CD4-positive, alpha-beta T cell (primary cell): ENCODE results near the gene CHRFAM7A. TPM values are rescaled to one million over a fixed set of nuclear protein-coding genes. Genes with fewer than 3 reads are reported as not detected.
"Not testable (repeated sequence)": the region's sequence is repeated elsewhere in the genome, so short reads cannot be mapped to it uniquely, and the experiment has no call there.

Experiments
- ATAC-seq: fragments of 200-7000 bp; cut with Tn5 transposase; one replicate; pipeline ENCODE4 v1.10.0; 2022; ENCODE audit warnings: mild to moderate bottlenecking; ENCODE audit not compliant: poor library complexity
- CTCF ChIA-PET: fragments of 350-600 bp; sonication (Branson Sonifier 250); formaldehyde crosslinking; loops from one replicate; lab custom pipeline; 2021; ENCODE audit warnings: antibody characterized with exemption, inconsistent platforms; lab: Charles Lee
- POLR2A ChIA-PET: fragments of 350-600 bp; sonication (Branson Sonifier 250); formaldehyde crosslinking; loops from one replicate; lab custom pipeline; 2021; ENCODE audit warnings: antibody characterized with exemption, inconsistent platforms; lab: Charles Lee
- DNase-seq, 14 experiments: peaks; one replicate each; pipeline ENCODE4 v3.0.0-alpha.2; 2013 to 2020; ENCODE audit warnings: mixed read lengths in 2 of 14
- H3K27ac ChIP-seq, 2 donors: one replicate each; pipeline versions ENCODE4 v1.5.1 to v1.7.0; 2013; ENCODE audit warnings: low read length in 2 of 2, low read depth in 1 of 2, mild to moderate bottlenecking in 1 of 2
- H3K27me3 ChIP-seq, 2 experiments: 1 replicate in 1 of 2; 2 replicates in 1 of 2; pipeline versions ENCODE4 v1.6.1 to v1.7.0; 2013; ENCODE audit warnings: low read length in 2 of 2, control low read depth in 1 of 2, mild to moderate bottlenecking in 1 of 2, moderate library complexity in 1 of 2; ENCODE audit not compliant: insufficient read depth in 2 of 2, control insufficient read depth in 1 of 2
- H3K36me3 ChIP-seq: one replicate; pipeline ENCODE4 v1.6.1; 2013; ENCODE audit warnings: low read length, control low read depth; ENCODE audit not compliant: insufficient read depth
- H3K4me1 ChIP-seq: one replicate; pipeline ENCODE4 v1.6.1; 2013; ENCODE audit warnings: low read length, control low read depth; ENCODE audit not compliant: insufficient read depth
- H3K4me3 ChIP-seq: one replicate; pipeline ENCODE4 v1.5.1; 2013; ENCODE audit warnings: mild to moderate bottlenecking, low read length, moderate library complexity
- H3K9me3 ChIP-seq, 2 experiments: 1 replicate in 1 of 2; 2 replicates in 1 of 2; pipeline versions ENCODE4 v1.6.1 to v1.7.0; 2013; ENCODE audit warnings: low read length in 2 of 2, mild to moderate bottlenecking in 2 of 2, control low read depth in 1 of 2, moderate library complexity in 1 of 2; ENCODE audit not compliant: control insufficient read depth in 1 of 2, insufficient read depth in 1 of 2
- H3K27ac Mint-ChIP-seq: one replicate; pipeline ENCODE4 v1.8.0; 2020; ENCODE audit warnings: mixed read lengths
- H3K27me3 Mint-ChIP-seq: one replicate; pipeline ENCODE4 v1.8.0; 2021; ENCODE audit warnings: mixed read lengths
- H3K36me3 Mint-ChIP-seq: one replicate; pipeline ENCODE4 v1.8.0; 2021; ENCODE audit warnings: low read depth, mixed read lengths
- H3K4me1 Mint-ChIP-seq: one replicate; pipeline ENCODE4 v1.8.0; 2021; ENCODE audit warnings: low read depth, mixed read lengths
- H3K4me3 Mint-ChIP-seq: one replicate; pipeline ENCODE4 v1.8.0; 2020; ENCODE audit warnings: mild to moderate bottlenecking, mixed read lengths
- H3K9me3 Mint-ChIP-seq: one replicate; pipeline ENCODE4 v1.8.0; 2020; ENCODE audit warnings: mixed read lengths
- intact Hi-C, 2 experiments: fragments of 100-400 bp; cut with DNase I in 1 of 2; cut with micrococcal nuclease in 1 of 2; formaldehyde crosslinking; loops; one replicate each; pipeline versions ENCODE4 v1.15.1 to v1.9.0; 2023 to 2025; cut with DNase I, micrococcal nuclease
- total RNA-seq, 174 experiments: library from RNA in 2 of 174; stranded (reverse) in 2 of 174; gene quantifications; one replicate each; pipeline ENCODE4 v1.2.3 and lab custom pipeline; 2021 to 2026

The CHRFAM7A gene
- total RNA-seq, 2 experiments from 2014 or later, result 0.50 TPM; not detected in 1

DNA sequence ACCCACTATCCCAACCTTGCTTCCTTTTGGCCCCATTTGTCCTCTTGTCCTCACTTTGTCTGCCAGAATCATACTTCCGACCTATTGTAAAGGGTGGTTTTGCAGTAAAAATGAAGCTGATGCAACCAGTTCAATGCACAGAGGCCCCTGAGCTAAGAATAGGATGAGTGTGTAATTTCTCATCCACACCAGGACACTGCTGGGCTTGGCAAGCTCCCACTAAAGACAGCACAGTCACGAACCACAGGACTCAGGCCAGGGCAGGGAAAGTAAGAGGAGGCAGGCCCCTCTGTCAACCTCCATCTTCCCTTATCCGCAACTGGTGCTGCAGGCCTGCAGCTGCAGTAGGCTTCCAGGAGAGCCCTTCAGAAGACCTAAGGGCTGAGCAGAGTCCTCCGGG lies 56.8 kb downstream of the CHRFAM7A start:
- H3K9me3 ChIP-seq, H3K27ac ChIP-seq, H3K27ac Mint-ChIP-seq, H3K27me3 ChIP-seq, H3K9me3 Mint-ChIP-seq, H3K4me1 Mint-ChIP-seq, CTCF ChIA-PET, intact Hi-C loops, H3K4me3 Mint-ChIP-seq, H3K36me3 Mint-ChIP-seq, H3K4me1 ChIP-seq, POLR2A ChIA-PET, H3K4me3 ChIP-seq, ATAC-seq, H3K36me3 ChIP-seq, H3K27me3 Mint-ChIP-seq, DNase-seq: not testable (repeated sequence)

DNA sequence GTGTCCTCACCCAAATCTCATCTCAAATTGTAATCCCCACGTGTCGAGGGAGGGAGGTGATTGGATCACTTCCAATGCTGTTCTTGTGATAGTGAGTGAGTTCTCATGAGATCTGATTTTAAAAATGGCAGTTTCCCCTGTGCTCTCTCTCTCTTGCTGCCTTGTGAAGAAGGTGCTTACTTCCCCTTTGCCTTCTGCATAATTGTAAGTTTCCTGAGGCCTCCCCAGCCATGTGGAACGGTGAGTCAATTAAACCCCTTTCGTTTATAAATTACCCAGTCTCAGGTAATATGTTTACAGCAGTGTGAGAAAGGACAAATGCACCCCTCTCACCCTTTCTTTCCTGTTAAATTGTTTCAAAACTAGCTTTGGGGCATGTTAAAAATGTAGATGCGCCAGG lies 59.2 kb downstream of the CHRFAM7A start:
- H3K36me3 Mint-ChIP-seq, H3K27me3 ChIP-seq, H3K4me3 Mint-ChIP-seq, H3K9me3 ChIP-seq, intact Hi-C loops, DNase-seq, H3K9me3 Mint-ChIP-seq, H3K27ac ChIP-seq, CTCF ChIA-PET, H3K4me1 Mint-ChIP-seq, H3K4me3 ChIP-seq, ATAC-seq, H3K36me3 ChIP-seq, POLR2A ChIA-PET, H3K4me1 ChIP-seq, H3K27ac Mint-ChIP-seq, H3K27me3 Mint-ChIP-seq: not testable (repeated sequence)

DNA sequence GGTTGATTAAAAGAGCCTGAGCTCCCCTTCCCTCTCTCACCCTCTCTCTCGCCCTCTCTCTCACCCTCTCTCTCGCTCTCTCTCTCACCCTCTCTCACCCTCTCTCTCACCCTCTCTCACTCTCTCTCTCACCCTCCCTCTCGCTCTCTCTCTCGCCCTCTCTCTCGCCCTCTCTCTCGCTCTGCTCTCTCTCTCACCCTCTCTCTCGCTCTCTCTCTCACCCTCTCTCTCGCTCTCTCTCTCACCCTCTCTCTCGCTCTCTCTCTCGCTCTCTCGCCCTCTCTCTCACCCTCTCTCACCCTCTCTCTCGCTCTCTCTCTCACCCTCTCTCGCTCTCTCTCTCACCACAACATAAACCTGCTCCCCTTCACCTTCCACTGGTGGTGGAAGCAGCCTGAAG lies 67.2 kb downstream of the CHRFAM7A start:
- H3K36me3 ChIP-seq, H3K36me3 Mint-ChIP-seq, H3K27me3 Mint-ChIP-seq, CTCF ChIA-PET, POLR2A ChIA-PET, H3K27ac Mint-ChIP-seq, H3K4me1 Mint-ChIP-seq, H3K4me1 ChIP-seq, H3K9me3 ChIP-seq, H3K9me3 Mint-ChIP-seq, intact Hi-C loops, H3K27me3 ChIP-seq, ATAC-seq, H3K27ac ChIP-seq, H3K4me3 Mint-ChIP-seq, H3K4me3 ChIP-seq: not testable (repeated sequence)
- peak in 1 of 14 experiments; percentile 0 for DNase-seq

DNA sequence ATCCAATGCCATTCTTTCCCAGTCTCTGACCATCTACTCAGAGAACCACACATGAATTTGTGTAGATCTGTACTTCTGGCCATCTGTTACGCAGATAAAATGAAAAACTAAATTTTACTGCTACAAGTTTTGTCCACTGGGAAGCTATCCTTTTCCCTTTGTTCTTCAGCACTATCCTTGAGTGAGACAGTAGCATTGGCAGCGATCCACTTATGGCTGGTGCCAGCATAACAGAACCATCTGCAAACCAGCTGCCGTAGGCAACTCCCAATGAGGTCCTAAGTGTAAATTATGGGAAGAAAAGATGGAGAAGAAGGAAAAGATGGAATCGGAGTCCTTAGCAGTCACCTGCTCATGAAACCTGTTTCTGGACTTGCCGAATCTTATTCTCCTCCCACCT lies 72.3 kb downstream of the CHRFAM7A start:
- CTCF ChIA-PET, H3K9me3 Mint-ChIP-seq, H3K9me3 ChIP-seq, intact Hi-C loops, H3K36me3 ChIP-seq, H3K4me3 Mint-ChIP-seq, H3K4me1 Mint-ChIP-seq, H3K4me1 ChIP-seq, H3K27ac Mint-ChIP-seq, H3K36me3 Mint-ChIP-seq, ATAC-seq, DNase-seq, H3K27me3 ChIP-seq, H3K27ac ChIP-seq, H3K27me3 Mint-ChIP-seq, H3K4me3 ChIP-seq, POLR2A ChIA-PET: not testable (repeated sequence)

DNA sequence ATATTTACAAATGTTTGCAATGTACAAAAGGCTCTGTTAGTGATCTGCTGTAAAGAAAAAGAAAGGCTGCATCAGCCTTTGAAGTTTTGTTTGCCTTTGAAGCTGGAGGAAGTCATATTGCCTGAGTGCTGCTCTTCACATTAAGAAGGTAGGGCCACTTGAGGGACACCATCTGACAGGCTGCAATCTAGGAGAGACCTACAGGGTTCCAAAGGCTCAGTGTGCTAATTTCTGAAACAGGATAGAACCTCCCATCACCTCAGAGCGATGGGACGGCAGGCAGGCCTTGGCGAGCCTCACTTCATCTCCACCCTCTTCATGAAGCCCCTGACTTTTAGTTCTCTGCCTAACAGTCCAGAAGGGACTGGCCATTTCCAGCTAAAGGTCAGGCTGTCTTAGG lies 77.6 kb downstream of the CHRFAM7A start:
- ATAC-seq, DNase-seq, H3K27me3 Mint-ChIP-seq, intact Hi-C loops, H3K36me3 Mint-ChIP-seq, H3K27ac Mint-ChIP-seq, H3K9me3 Mint-ChIP-seq, H3K36me3 ChIP-seq, H3K27me3 ChIP-seq, CTCF ChIA-PET, H3K27ac ChIP-seq, H3K9me3 ChIP-seq, H3K4me1 ChIP-seq, H3K4me1 Mint-ChIP-seq, H3K4me3 ChIP-seq, POLR2A ChIA-PET, H3K4me3 Mint-ChIP-seq: not testable (repeated sequence)

DNA sequence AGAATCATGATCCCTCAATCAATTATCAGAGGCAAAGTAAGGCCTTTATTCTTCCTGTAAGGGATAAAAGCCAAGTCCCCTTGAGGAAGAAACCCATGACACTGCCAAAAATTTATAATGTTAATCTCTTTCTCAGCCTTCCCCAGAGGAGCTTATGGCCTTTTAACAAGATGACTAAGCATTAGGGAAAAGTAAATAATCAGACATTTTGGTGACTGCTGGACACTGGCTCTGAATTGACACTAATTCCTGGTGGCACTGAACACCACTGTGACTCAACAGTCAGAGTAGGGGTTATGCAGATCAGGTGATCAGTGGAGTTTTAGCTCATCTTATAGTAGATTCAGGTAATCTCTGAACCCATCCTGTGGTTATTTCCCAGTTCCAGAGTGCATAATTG lies 82.8 kb downstream of the CHRFAM7A start:
- H3K36me3 Mint-ChIP-seq, POLR2A ChIA-PET, CTCF ChIA-PET, H3K4me3 ChIP-seq, intact Hi-C loops, ATAC-seq, H3K27ac Mint-ChIP-seq, H3K36me3 ChIP-seq, H3K4me1 Mint-ChIP-seq, H3K9me3 Mint-ChIP-seq, H3K27me3 Mint-ChIP-seq, H3K27me3 ChIP-seq, DNase-seq, H3K4me3 Mint-ChIP-seq, H3K4me1 ChIP-seq, H3K9me3 ChIP-seq, H3K27ac ChIP-seq: not testable (repeated sequence)
